ENCODE measurements around the gene FASTKD2.
"Not testable (repeated sequence)": the region's sequence is repeated elsewhere in the genome, so short reads cannot be mapped to it uniquely, and the experiment has no call there.

The FASTKD2 gene

GRCh38 chr2:206801418-206802189 lies 36.2 kb downstream of the FASTKD2 start:
- no peak for TF ChIP-seq CTCF (IDR thresholded peaks at IDR 0.05; ENCODE audit: borderline replicate concordance, insufficient read depth, low read depth, low read length)
- H3K4me3 ChIP-seq (ENCODE audit: low read depth, low read length): no peak overlapping the region

- no peak for TF ChIP-seq CTCF (IDR thresholded peaks at IDR 0.05; ENCODE audit: borderline replicate concordance, insufficient read depth, low read depth, low read length)
- H3K4me3 ChIP-seq (ENCODE audit: low read depth, low read length): no peak overlapping the region
These were observed 37.5 kb downstream of the FASTKD2 start for GRCh38 chr2:206802654-206803514.

GRCh38 chr2:206804326-206804725 lies 38.9 kb downstream of the FASTKD2 start:
- no peak for TF ChIP-seq CTCF (IDR thresholded peaks at IDR 0.05; ENCODE audit: borderline replicate concordance, insufficient read depth, low read depth, low read length)
- no peak overlapping the region for H3K4me3 ChIP-seq (ENCODE audit: low read depth, low read length)

- no peak for TF ChIP-seq CTCF (IDR thresholded peaks at IDR 0.05; ENCODE audit: borderline replicate concordance, insufficient read depth, low read depth, low read length)
- no peak overlapping the region for H3K4me3 ChIP-seq (ENCODE audit: low read depth, low read length)
These were observed 40.6 kb downstream of the FASTKD2 start for GRCh38 chr2:206805887-206806607.

- not testable (repeated sequence) for H3K4me3 ChIP-seq (ENCODE audit: low read depth, low read length)
These were observed 42.2 kb downstream of the FASTKD2 start for GRCh38 chr2:206807624-206808023.

- H3K4me3 ChIP-seq (ENCODE audit: low read depth, low read length): not testable (repeated sequence)
These were observed 47.1 kb downstream of the FASTKD2 start for GRCh38 chr2:206812471-206812870.

- H3K4me3 ChIP-seq (ENCODE audit: low read depth, low read length): no peak overlapping the region
- TF ChIP-seq CTCF (IDR thresholded peaks at IDR 0.05; ENCODE audit: borderline replicate concordance, insufficient read depth, low read depth, low read length): no peak
These were observed 49.1 kb downstream of the FASTKD2 start for GRCh38 chr2:206814498-206814897.
